Peyer's patch (tissue), 4 donors: ENCODE measurements around the gene SASH1.

Experiments used
- POLR2A ChIP-seq, 2 donors: fragments of 450-650 bp; IDR thresholded peaks; one replicate each; pipeline ENCODE4 v1.5.1; 2017; ENCODE audit warnings: antibody characterized with exemption in 2 of 2, mild to moderate bottlenecking in 2 of 2, moderate library complexity in 2 of 2
- TF ChIP-seq, protein P1 (sequence below), 6 experiments: fragments of 450-650 bp in 4 of 6; fragments of 200-600 bp in 2 of 6; sonication (generic) in 1 of 6; IDR thresholded peaks; one replicate each; pipeline ENCODE4 v1.5.1; 2017 to 2019; ENCODE audit warnings: antibody characterized with exemption in 6 of 6, mild to moderate bottlenecking in 3 of 6, moderate library complexity in 1 of 6

DNA sequence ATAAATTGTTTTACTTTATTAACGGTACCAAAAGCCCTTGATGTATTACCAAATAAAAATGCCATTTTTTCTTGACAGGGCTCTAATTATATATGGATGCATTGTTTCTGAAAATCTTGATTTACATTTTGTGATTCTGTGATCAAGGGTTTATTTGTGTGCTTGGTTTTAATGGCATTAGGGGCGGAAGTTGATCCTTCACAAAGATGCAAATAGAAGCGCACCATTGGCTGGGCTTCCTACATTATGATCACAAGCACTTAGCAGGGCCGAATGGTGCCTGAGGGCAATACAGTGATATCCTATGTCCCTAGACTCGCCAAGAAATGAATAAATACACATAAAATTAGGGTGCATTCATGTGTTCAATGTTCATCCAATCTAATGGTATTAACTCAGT is 231.3 kb downstream of the SASH1 start:
- no peak for TF ChIP-seq POLR2A (IDR thresholded peaks at IDR 0.05)
- TF ChIP-seq, protein P1, sequence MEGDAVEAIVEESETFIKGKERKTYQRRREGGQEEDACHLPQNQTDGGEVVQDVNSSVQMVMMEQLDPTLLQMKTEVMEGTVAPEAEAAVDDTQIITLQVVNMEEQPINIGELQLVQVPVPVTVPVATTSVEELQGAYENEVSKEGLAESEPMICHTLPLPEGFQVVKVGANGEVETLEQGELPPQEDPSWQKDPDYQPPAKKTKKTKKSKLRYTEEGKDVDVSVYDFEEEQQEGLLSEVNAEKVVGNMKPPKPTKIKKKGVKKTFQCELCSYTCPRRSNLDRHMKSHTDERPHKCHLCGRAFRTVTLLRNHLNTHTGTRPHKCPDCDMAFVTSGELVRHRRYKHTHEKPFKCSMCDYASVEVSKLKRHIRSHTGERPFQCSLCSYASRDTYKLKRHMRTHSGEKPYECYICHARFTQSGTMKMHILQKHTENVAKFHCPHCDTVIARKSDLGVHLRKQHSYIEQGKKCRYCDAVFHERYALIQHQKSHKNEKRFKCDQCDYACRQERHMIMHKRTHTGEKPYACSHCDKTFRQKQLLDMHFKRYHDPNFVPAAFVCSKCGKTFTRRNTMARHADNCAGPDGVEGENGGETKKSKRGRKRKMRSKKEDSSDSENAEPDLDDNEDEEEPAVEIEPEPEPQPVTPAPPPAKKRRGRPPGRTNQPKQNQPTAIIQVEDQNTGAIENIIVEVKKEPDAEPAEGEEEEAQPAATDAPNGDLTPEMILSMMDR (IDR thresholded peaks at IDR 0.05): no peak
